GM19452 (cell line): ENCODE measurements around the gene SDE2.
A peak's percentile ranks its signal among the peaks of the same experiment; 100 is the strongest.

Experiments used
- ATAC-seq: cut with Tn5 transposase; IDR thresholded peaks from one replicate; pipeline ENCODE4 v1.9.1; 2021; ENCODE audit not compliant: unreplicated experiment

SDE2 gene

DNA sequence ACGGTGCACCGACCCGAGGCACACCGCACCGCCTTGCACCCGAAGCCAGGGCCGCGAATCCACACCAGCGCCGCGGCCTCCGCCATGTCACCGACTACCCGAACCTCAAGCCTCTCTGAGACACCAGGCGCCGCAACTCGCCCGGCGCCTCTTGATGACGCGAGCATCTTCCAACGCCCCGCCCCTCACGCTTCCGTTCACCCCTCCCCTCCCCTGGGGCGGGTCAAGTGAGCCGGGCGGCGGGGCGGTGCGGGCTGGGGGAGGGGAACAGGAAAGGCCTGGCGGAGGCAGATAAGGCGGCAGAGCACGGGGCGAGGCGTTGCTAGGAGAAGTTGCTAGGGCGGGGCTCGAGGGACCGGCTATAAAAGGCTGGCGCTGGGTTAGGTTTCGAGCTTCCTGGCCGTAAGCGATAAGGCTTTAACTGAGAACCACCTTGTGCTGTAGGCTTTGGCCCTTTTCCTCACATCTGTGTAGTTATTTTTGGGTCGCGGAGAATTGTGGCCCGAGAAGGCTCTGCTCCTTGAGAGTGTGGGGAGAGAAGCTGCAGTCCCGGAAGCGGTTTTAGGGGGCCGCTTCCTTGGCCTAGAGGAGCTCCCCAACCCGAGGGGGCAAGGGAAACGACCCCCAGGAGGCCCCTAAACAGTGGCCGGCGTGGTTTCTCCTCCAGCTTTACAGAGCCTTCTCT, at the start of gene SDE2:
Gene SDE2, minus strand, starts transcription at position 117 of the 685 bp plus-strand sequence. Its CDS starts 31 bp downstream, at position 86.
- peak; percentile 70 for ATAC-seq

DNA sequence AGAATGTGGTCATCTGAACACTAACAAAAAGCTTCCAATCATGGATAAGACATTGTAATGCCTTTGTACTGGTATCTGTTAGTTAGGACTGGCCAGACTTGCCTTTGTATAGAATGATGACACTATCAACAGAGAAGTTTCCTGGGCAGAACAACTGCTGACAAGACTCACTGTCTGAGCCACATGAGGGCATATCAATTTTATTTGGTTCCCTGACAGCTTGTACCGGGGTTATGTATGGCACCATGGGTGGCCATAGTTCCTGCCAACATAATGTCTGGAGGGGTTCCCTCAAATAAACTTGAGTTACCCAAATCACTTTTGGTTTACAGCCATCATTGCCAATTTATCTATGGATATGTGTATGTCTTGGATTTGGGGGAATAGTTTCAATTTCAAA, 49.7 kb upstream of the SDE2 start:
- no peak for ATAC-seq

- no peak for ATAC-seq
Observed at GRCh38 chr1:226047495-226047894, 48.4 kb upstream of the SDE2 start.

DNA sequence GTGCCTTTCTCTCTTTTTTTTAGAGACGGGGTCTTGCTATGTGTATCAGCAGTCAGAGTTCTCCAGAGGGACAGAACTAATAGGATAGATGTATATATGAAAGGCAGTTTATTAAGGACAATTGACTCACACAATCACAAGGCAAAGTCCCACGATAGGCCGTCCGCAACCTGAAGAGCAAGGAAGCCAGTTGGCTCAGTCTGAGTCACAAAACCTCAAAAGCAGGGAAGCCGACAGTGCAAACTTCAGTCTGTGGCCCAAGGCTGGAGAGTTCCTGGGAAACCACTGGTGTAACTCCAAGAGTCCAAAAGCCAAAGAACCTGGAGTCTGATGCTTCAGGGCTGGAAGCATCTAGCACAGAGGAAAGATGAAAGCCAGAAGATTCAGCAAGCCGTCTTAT, 47.1 kb upstream of the SDE2 start:
- no peak for ATAC-seq

GRCh38 chr1:226044514-226045101, 45.5 kb upstream of the SDE2 start:
- no peak for ATAC-seq

DNA sequence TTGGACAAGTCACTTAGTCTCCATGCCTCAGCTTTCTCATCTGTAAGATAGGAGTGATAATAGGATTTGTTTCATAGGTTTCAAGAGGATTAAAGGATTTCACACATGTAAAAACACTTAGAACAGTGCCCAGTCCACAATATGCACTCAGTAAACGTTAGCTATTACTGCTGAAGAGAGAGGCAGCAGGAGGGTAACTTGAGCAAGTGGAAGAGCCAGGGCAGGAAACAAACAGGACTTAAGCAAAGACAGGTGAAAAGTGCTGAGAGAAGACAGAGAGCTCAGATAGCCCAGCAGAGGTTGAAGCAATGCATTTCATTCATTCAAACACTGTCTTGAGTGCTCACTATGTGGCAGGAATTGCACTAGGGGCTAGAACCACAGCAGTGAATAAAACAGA, 42.3 kb upstream of the SDE2 start:
- ATAC-seq = no peak

GRCh38 chr1:226038661-226039060, 39.5 kb upstream of the SDE2 start:
- no peak for ATAC-seq

GRCh38 chr1:226035915-226036314, 36.8 kb upstream of the SDE2 start:
- ATAC-seq = no peak

- no peak for ATAC-seq
Observed at GRCh38 chr1:226034482-226034881, 35.3 kb upstream of the SDE2 start.

DNA sequence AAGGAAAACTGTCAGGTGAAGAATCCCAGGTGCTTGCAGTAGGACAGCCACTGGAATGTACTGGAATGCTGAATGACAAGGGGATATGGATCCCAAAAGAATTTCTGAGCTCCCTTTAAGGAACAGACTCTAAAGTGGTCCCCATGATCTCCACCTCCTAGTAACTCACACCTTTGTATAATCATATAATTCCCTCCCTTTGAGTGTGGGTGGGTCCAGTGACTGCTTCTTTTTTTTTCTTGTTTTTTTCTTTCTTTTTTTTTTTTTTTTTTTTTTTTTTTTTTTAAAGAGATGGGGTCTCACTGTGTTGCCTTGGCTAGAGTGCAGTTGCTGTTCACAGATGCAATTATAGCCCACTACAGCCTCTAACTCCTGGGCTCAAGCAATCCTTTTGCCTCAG, 34.8 kb upstream of the SDE2 start:
- ATAC-seq = no peak

DNA sequence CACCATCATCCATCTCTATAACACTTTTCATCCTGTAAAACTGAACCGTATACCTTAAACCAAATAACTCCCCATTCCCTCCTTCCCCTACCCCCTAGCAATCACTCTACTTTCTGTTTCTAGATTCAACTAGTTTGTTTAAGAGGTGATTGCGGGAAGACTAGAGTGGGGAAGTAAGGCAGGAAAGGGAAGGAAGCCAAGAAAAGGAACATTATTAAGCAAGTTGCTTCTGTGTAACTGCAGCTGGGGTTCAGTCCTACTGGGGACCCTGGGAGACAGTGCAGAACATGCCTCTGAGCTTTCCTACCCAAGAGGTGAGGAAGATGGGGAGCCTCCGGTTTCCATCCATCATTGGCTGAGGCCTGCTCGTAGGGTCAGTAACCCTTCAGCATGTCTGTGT, 34.4 kb upstream of the SDE2 start:
- no peak for ATAC-seq

- no peak for ATAC-seq
Observed at GRCh38 chr1:226029568-226030225, 30.6 kb upstream of the SDE2 start.

- peak; percentile 88 for ATAC-seq
Observed at GRCh38 chr1:226029093-226029496, 30.0 kb upstream of the SDE2 start.

GRCh38 chr1:226027538-226028217, 28.5 kb upstream of the SDE2 start:
- no peak for ATAC-seq

GRCh38 chr1:226026833-226027232, 27.7 kb upstream of the SDE2 start:
- ATAC-seq = no peak

- no peak for ATAC-seq
Observed at GRCh38 chr1:226023735-226024134, 24.6 kb upstream of the SDE2 start.

DNA sequence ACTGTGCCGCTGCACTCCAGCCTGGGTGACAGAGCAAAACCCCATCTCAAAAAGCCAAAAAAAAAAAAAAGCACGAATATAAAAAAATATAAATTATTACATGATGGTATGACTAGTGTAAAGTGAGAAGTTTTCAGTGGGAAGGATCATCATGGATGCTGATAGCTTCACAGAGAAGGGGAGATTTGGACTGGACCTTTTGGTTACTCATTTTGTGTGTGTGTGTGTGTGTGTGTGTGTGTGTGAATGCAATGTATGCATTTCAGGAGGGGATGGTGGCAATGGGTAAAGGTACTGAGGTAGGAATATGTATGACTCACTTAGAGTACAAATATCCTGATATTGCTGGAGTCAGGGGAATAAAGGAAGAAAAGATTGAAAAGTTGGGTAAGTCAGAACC, 22.7 kb upstream of the SDE2 start:
- ATAC-seq = no peak

GRCh38 chr1:226021401-226021800, 22.3 kb upstream of the SDE2 start:
- ATAC-seq = no peak

DNA sequence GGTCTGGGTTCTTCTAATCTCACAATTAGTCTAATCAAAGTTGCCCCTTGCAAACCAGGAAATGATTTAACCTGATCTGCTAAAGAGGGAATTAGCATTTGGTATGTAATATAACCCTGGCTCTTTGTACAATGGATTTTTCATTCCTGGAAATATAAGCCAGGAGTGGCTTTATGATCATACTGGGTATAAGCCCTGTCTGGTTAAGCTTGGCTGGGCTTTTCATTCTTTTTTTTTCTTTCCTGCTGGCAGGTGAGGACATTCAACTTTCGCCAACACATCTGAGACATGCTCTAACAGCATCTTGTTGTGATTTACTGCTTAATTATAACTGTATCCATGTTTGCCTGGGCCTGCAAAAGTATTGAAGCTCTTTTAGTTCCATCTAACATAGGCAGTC, 20.4 kb upstream of the SDE2 start:
- ATAC-seq = no peak

- no peak for ATAC-seq
Observed at GRCh38 chr1:226017070-226017469, 17.9 kb upstream of the SDE2 start.

- no peak for ATAC-seq
Observed at GRCh38 chr1:226009650-226010044, 10.5 kb upstream of the SDE2 start.
